K562 (cell line): ENCODE data around the gene LBHD2. TPM values are rescaled to one million over a fixed set of nuclear protein-coding genes. Genes with fewer than 3 reads are reported as not detected.

ENCODE experiments used
- ATAC-seq: fragments of 200-7000 bp; cut with Tn5 transposase; 3 replicates; pipeline ENCODE4 v1.9.1; 2020; ENCODE audit warnings: moderate library complexity
- BruUV-seq: library from RNA; stranded (reverse); fragments of 400-500 nt; replicated peaks from 2 replicates; lab custom pipeline; 2021; lab: Mats Ljungman, UMichigan
- CTCF ChIA-PET: fragments of 300-600 bp; formaldehyde crosslinking; extraction: SDS; loops from one replicate; lab custom pipeline; 2021; ENCODE audit warnings: low intra/inter-chr PET ratio; lab: Yijun Ruan, JAX
- POLR2A ChIA-PET: fragments of 300-600, 350-650 bp; sonication (Branson Sonifier 250); formaldehyde crosslinking; extraction: SDS; loops from one replicate; lab custom pipeline; 2021; ENCODE audit warnings: antibody characterized with exemption, inconsistent platforms; lab: Yijun Ruan, JAX
- DNase-seq, 4 experiments: peaks; one replicate each; pipeline versions ENCODE4 v3.0.0 to v3.0.0-alpha.2; 2011 to 2018; ENCODE audit warnings: low spot score in 3 of 4, mixed read lengths in 3 of 4; ENCODE audit errors: extremely low read depth in 1 of 4
- FAIRE-seq: peaks from 2 replicates; lab custom pipeline; 2011; peaks lifted over from hg19 to GRCh38; lab: Jason Lieb, UNC
- H2AFZ ChIP-seq: 2 replicates; pipeline ENCODE4 v1.6.0; 2011; ENCODE audit warnings: low read depth, low read length, control low read depth, inconsistent platforms
- H3K27ac ChIP-seq: fragments of 200-600 bp; 3 replicates; pipeline ENCODE4 v1.8.0; 2011; ENCODE audit warnings: low read depth, mild to moderate bottlenecking, control low read depth, inconsistent platforms, low read length, moderate library complexity, mixed read lengths; ENCODE audit errors: extremely low read depth
- H3K27me3 ChIP-seq, 2 experiments: fragments of 300-600 bp in 1 of 2; 2 replicates in 1 of 2; 3 replicates in 1 of 2; pipeline versions ENCODE4 v1.6.0 to v1.8.0; 2011; ENCODE audit warnings: inconsistent platforms in 2 of 2, low read length in 2 of 2, mild to moderate bottlenecking in 1 of 2, mixed read lengths in 1 of 2, moderate library complexity in 1 of 2; ENCODE audit not compliant: control insufficient read depth in 2 of 2, insufficient read depth in 2 of 2
- H3K36me3 ChIP-seq: fragments of 300-600 bp; 3 replicates; pipeline ENCODE4 v1.8.0; 2011; ENCODE audit warnings: mild to moderate bottlenecking, low read length, inconsistent platforms; ENCODE audit not compliant: control insufficient read depth, insufficient read depth
- H3K4me1 ChIP-seq, 2 experiments: fragments of 200-600 bp in 1 of 2; replicated peaks in 1 of 2; 2 replicates in 1 of 2; 3 replicates in 1 of 2; pipeline versions ENCODE4 v1.5.1 to v1.8.0; 2011; ENCODE audit warnings: inconsistent platforms in 2 of 2, low read length in 2 of 2, mild to moderate bottlenecking in 1 of 2, mixed read lengths in 1 of 2, moderate library complexity in 1 of 2; ENCODE audit not compliant: control insufficient read depth in 2 of 2, insufficient read depth in 2 of 2
- H3K4me2 ChIP-seq: 2 replicates; pipeline ENCODE4 v1.6.1; 2011; ENCODE audit warnings: low read length, control low read depth, inconsistent platforms, mixed read lengths; ENCODE audit not compliant: insufficient read depth
- H3K4me3 ChIP-seq: fragments of 200-600 bp; sonication (generic), shearing (Covaris generic); 2 replicates; pipeline ENCODE4 v1.5.1; 2016; ENCODE audit warnings: control low read depth, inconsistent platforms
- H3K79me2 ChIP-seq: fragments of 200-600 bp; 3 replicates; pipeline ENCODE4 v1.8.0; 2011; ENCODE audit warnings: low read length, inconsistent platforms; ENCODE audit not compliant: control insufficient read depth, insufficient read depth
- H3K9ac ChIP-seq, 2 experiments: 2 replicates each; pipeline versions ENCODE4 v1.6.0 to v1.6.1; 2011; ENCODE audit warnings: low read depth in 2 of 2, low read length in 2 of 2, control low read depth in 1 of 2, inconsistent platforms in 1 of 2, mild to moderate bottlenecking in 1 of 2, mixed read lengths in 1 of 2; ENCODE audit not compliant: insufficient read depth in 1 of 2
- H3K9me1 ChIP-seq: one replicate; pipeline ENCODE4 v1.6.0; 2011; ENCODE audit warnings: inconsistent platforms, mild to moderate bottlenecking, low read length, moderate library complexity; ENCODE audit not compliant: control insufficient read depth, insufficient read depth
- H3K9me3 ChIP-seq: replicated peaks from 2 replicates; pipeline ENCODE4 v1.5.1; 2011; ENCODE audit warnings: low read depth, low read length, inconsistent platforms; ENCODE audit not compliant: control insufficient read depth, insufficient read depth
- H4K20me1 ChIP-seq: replicated peaks from 2 replicates; pipeline ENCODE4 v1.6.1; 2011; ENCODE audit warnings: low read length, inconsistent platforms, mixed read lengths; ENCODE audit not compliant: control insufficient read depth, insufficient read depth
- EWSR1 ChIP-seq: fragments of 450-650 bp; IDR thresholded peaks from 2 replicates; pipeline ENCODE4 v1.6.1; 2018; ENCODE audit warnings: borderline replicate concordance, mild to moderate bottlenecking, low read depth, moderate library complexity; ENCODE audit not compliant: partially characterized antibody
- POU5F1 ChIP-seq: fragments of 150-350 bp; IDR thresholded peaks from 2 replicates; pipeline ENCODE4 v1.6.1; 2014; ENCODE audit warnings: borderline replicate concordance, low read length, low read depth, mild to moderate bottlenecking; ENCODE audit not compliant: partially characterized antibody
- RNF219 ChIP-seq: fragments of 250-450 bp; sonication (Bioruptor Pico); IDR thresholded peaks from 2 replicates; pipeline ENCODE4 v1.5.0; 2022; ENCODE audit warnings: mild to moderate bottlenecking
- SETDB1 ChIP-seq: IDR thresholded peaks from one replicate; pipeline ENCODE4 v1.6.1; 2012; ENCODE audit warnings: low read length, control low read depth, inconsistent platforms
- SMAD2 ChIP-seq: fragments of 150-350 bp; IDR thresholded peaks from 2 replicates; pipeline ENCODE4 v1.6.1; 2014; ENCODE audit warnings: low read depth, mild to moderate bottlenecking, low read length
- SMARCB1 ChIP-seq: IDR thresholded peaks from 2 replicates; pipeline ENCODE4 v1.6.1; 2011; ENCODE audit warnings: improper control_type of control experiment, low read depth; ENCODE audit not compliant: insufficient read length
- ZBTB9 ChIP-seq: fragments of 450-650 bp; formaldehyde crosslinking; IDR thresholded peaks from 2 replicates; pipeline ENCODE4 v1.4.0; 2020; ENCODE audit warnings: mild to moderate bottlenecking, moderate library complexity
- WGBS: fragments of 100-300 bp; shearing (Covaris generic); methylation state at CpG from one replicate; pipeline ENCODE4 v1.1.6; 2016; ENCODE audit warnings: low coverage, mixed read lengths; ENCODE audit not compliant: insufficient coverage; ENCODE audit errors: missing lambda C conversion rate; 5-methylcytosine and 5-hydroxymethylcytosine counted together
- in situ Hi-C: fragments of 300-500 bp; cut with MboI; formaldehyde crosslinking; loops from 4 replicates; pipeline ENCODE4 v1.15.0; 2018; ENCODE audit warnings: inconsistent platforms, mixed read lengths
- intact Hi-C: fragments of 100-400 bp; cut with micrococcal nuclease; formaldehyde crosslinking; loops from 2 replicates; pipeline ENCODE4 v1.14.2; 2022
- polyA plus RNA-seq, 8 experiments: library from polyadenylated mRNA; depleted of rRNA in 4 of 8; stranded (reverse) in 5 of 8; unstranded in 3 of 8; fragments of >200 nt; fragmentation: Nextera tagmentation in 2 of 8; fragmentation: Illumina TruSeq in 1 of 8; extraction: Ambion mirVana in 2 of 8; extraction: Trizol in 1 of 8; gene quantifications; 2 replicates each; pipeline versions ENCODE4 v1.2.1 to v1.2.3, GENCODE V29; 2011 to 2014; ENCODE audit warnings: inconsistent platforms in 1 of 8, missing spikeins in 1 of 8
- total RNA-seq, 7 experiments: library from RNA; depleted of rRNA in 6 of 7; stranded (reverse); fragments of >200 nt in 6 of 7; fragmentation: Illumina TruSeq in 2 of 7; extraction: Trizol in 2 of 7; gene quantifications; 2 replicates each; pipeline versions ENCODE4 v1.2.1 to v1.2.3, GENCODE V29; 2011 to 2021; ENCODE audit warnings: low replicate concordance in 1 of 7

Gene LBHD2
- total and polyA plus RNA-seq, 9 of the 15 experiments (the other 6 are each of a cell fraction or from before 2014, with no cell fraction given) = not detected

- peaks cover 60% of the 10 kb centered on the region; the same call in 2 of the 3 replicates for H3K36me3 ChIP-seq
- intact Hi-C loops (no loop called here), in situ Hi-C loops (no loop called here)
- no peak overlapping the region for H3K4me2 ChIP-seq
- no peaks in the 10 kb centered on the region for H3K9me1 ChIP-seq
- no TSS peak for BruUV-seq
- ATAC-seq (no peak), FAIRE-seq (no peak), DNase-seq (no peak)
- no peaks in the 10 kb centered on the region for H3K27me3 ChIP-seq
- peaks cover 0 to 54% of the 10 kb centered on the region in 2 experiments; a peak in 4 of 5 replicates for H3K4me1 ChIP-seq
- WGBS = 86% methylated on average over 7 of the region's 13 CpGs
- no peak overlapping the region for H3K27ac ChIP-seq
- no peak for TF ChIP-seq POU5F1
- TF ChIP-seq RNF219 (CRISPR knock-in tag) = no peak
- no peak for TF ChIP-seq ZBTB9
- no peak for TF ChIP-seq SMAD2
- TF ChIP-seq SMARCB1 = no peak
- TF ChIP-seq SETDB1 = no peak
- TF ChIP-seq EWSR1 = no peak
- H3K4me3 ChIP-seq = no peak overlapping the region
- peaks cover 17% of the 10 kb centered on the region for H3K79me2 ChIP-seq
- ChIA-PET POLR2A (interaction anchor here (0.6 to 1.1 kb wide), 4 partner anchors 29 to 205 kb away, joined by 3 read pairs; partner anchors contain the start of gene EIF5), CTCF (no interaction called here)
- H3K9me3 ChIP-seq = no peaks in the 10 kb centered on the region
- no peak overlapping the region for H2AFZ ChIP-seq
- H4K20me1 ChIP-seq = no peaks in the 10 kb centered on the region
- no peak overlapping the region; a peak in 1 of 4 replicates for H3K9ac ChIP-seq
Measured at GRCh38 chr14:103128631-103129300, 44.8 kb downstream of the LBHD2 start.
